GM19455 (cell line): ENCODE results near the gene AAK1.

ENCODE experiments used
- ATAC-seq: cut with Tn5 transposase; IDR thresholded peaks from one replicate; pipeline ENCODE4 v1.9.1; 2021; ENCODE audit not compliant: unreplicated experiment

AAK1 gene

GRCh38 chr2:69499242-69499641 is 144.3 kb downstream of the AAK1 start:
- no peak for ATAC-seq

DNA sequence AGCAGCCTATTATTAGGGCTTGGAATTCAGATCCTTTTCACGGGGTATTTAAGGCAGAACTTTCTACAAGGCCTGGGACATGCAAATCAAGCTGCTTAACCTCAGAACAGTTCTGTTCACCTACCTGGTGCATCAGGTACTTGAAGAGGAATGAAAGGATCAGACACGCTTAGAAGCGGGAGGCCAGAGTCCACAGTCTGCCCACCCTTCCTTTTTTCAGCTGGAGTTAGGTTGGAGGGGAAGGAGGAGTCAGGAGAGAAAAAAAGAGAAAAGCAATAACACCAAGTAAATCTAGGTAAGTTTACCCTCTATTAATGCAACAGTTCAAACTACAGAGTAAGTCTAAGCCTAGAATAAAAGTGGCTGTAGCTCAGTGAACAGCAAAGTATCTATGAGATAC is 147.7 kb downstream of the AAK1 start:
- ATAC-seq: no peak

- no peak for ATAC-seq
Measured at GRCh38 chr2:69495008-69495407, 148.5 kb downstream of the AAK1 start.

- ATAC-seq: no peak
Measured at GRCh38 chr2:69494126-69494525, 149.4 kb downstream of the AAK1 start.

DNA sequence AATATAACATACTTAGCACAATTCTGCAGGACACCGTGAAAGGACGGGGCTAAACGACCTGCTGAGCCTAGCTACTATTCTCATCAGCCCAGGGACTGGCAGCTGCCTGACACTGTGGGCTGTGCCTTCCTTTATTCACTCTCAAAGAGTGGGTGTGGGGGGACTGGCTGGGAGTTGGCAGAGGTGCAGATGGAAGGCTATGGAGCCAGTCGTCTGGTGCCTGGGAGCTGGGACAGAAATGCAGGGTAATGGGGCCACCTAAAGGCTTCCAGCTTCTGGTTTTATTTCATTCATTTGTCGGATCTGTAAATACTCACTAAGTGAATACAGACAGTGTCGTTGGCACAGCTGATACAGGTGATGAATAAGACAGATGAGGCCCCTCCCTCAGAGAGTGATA is 150.3 kb downstream of the AAK1 start:
- ATAC-seq: no peak

DNA sequence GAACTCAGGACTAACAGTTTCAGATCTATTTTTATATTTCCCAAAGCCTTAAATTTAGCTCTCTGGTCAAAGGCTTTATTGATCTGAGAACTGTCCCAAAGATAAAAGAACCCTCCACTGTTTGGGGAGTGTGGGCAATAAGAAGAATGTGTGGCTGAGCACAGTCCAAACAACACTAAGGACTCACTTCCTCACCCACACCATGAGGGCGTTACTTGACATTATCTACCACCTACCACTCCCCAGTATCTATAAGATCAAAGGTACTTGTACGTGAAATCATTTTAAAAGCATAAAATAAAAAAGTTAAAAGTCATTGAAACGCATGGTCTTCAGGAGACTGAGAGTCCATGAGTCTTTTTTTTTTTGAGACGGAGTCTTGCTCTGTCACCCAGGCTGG is 151.7 kb downstream of the AAK1 start:
- no peak for ATAC-seq

DNA sequence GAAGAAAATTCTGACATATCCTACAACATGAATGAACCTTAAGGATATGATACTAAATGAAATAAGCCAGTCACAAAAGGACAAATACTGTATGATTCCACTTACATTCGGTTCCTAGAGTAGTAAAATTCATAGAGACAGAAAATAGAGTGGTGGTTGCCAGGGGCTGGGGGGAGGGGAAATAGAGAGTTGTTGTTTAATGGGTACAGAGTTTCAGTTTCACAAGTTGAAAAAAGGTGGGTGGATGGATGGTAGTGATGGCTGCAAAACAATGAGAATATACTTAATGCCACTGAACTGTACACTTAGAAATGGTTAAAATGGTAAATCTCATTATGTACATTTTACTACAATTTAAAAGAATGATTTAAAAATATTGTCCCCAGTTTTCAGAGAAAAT is 153.1 kb downstream of the AAK1 start:
- ATAC-seq: no peak

- ATAC-seq: no peak
Measured at GRCh38 chr2:69489793-69490192, 153.7 kb downstream of the AAK1 start.

GRCh38 chr2:69483696-69484095 is 159.8 kb downstream of the AAK1 start:
- no peak for ATAC-seq

DNA sequence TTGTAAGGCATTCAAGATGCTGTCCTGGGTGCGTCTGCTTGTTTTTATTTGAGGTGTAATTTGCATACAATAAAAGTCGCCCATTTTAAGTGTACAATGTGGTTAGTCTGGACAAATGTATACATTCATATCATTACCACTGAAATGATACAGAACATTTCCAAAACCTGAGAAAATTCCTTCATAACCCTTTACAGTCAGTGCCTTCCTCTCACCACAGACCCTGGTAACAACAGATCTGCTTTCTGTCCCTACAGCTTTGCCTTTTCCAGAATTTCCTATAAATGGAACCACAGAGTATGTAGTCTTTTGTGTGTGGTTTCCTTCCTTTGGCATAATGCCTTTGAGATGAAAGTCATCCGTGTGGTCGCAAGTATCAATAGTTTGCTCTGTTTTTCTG is 160.5 kb downstream of the AAK1 start:
- ATAC-seq: no peak

DNA sequence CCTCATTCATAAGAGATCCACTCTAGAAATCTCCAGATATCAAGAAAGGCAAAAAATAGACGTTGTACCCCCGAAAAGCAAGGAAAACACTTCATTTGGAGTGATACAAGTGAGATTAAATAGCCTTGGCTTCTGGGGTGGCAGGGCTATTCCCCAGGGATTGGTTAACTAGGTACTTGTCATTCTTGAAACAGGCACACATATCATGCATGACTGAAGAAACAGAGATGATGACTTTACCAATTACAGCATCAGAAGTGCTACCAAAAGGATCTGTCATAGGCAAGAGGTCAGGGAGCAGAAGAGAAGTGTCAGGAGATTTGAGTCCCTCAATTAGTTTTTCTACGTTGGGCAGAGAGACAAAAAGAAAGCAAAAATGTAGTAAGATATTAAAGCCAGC is 161.1 kb downstream of the AAK1 start:
- ATAC-seq: no peak

GRCh38 chr2:69481421-69481820 is 162.1 kb downstream of the AAK1 start:
- no peak for ATAC-seq

DNA sequence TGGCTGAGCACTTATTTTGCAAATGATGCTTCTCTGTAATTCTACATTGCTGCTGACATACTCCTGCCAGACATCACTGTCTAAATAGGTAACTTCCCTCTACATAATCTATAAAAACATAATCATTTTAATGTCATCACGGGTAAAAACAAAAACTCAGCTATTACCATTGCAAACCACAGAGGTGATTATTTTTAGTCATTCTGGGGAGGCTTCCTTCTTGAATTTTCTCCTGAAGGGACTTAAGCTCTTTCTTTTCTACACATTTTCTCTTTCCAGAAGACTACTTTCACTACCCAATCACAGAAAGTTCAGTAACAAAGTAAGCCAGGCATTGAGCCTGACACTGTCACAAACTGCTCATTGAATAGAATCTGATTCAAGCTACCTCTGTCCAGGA is 165.9 kb downstream of the AAK1 start:
- no peak for ATAC-seq

- ATAC-seq: no peak
Measured at GRCh38 chr2:69474688-69475087, 168.9 kb downstream of the AAK1 start.

GRCh38 chr2:69471793-69472192 is 171.7 kb downstream of the AAK1 start:
- no peak for ATAC-seq

DNA sequence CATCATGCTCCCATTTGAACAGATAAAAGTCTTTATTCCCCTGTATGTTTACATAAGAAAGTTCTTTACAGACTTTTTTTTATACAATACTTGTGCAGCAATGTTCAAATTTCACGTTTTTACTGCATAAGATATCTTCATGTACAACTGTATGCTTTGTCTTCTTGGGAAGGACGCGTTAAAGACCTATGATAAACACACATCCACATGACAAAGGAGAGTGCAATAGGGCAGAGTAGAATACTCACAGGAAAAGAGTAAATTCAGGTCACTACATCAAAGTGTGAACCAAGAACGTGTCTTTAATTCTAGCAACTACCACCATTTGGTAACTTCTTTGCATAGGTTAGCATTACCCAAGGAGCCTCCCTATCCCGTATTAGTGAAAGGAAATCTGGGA is 172.6 kb downstream of the AAK1 start:
- ATAC-seq: no peak

DNA sequence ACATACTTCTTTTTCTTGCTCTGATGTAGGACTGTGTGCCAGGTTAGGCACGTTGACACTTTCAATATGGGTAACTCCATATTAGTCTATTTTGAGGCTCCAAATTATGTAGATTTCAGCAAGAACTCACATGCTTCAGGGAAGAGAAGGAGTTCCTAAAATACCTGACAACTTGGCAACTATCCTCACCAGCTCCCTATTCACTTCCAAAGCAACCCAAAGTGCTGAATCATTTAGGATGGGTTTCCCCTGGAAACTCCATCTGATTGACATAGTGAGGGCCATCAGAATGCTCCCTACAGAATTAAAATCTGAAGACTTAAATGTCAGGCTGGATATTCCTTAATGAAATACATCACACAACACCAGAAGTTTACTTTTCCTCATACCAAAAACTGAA is 173.8 kb downstream of the AAK1 start:
- ATAC-seq: no peak

DNA sequence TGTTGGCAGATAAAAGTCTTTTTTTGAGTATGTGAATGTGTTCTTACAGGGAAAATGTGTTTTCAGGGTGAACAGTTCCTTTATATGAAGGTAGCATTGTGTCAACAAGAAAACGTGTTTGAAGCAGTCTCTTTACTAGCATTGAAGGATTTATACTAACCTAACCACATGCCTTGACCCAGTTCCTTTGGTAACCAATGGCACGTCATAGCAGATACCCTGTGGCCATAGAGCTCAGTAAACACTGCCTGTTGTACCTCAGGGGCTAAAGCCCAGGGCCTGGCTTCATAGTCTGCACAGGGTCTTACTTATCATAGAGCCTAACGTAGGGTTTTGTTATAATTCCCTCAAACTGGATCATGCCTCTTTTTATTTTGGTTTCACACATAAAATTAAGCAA is 174.2 kb downstream of the AAK1 start:
- no peak for ATAC-seq

DNA sequence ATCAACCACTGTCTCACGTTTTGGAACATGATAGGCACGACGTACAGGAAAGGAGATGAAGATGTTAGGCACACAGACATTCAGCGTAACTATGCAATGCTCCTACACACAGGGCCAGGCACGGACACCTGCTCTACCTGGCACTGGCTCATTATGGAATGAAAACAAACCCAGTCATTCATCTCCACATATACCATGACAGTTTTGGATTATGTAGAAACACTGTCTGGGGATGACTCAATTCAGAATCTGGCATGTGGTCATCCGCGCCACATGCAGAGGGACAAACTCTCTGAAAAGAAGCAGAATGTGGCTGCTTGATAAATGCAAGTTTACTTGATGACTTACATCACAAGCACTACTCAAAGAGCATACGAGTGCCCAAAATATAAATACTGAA is 176.8 kb downstream of the AAK1 start:
- ATAC-seq: no peak

GRCh38 chr2:69465513-69466456 is 177.8 kb downstream of the AAK1 start:
- no peak for ATAC-seq

- ATAC-seq: no peak
Measured at GRCh38 chr2:69464575-69464974, 179.0 kb downstream of the AAK1 start.

GRCh38 chr2:69462780-69463179 is 180.8 kb downstream of the AAK1 start:
- no peak for ATAC-seq

- ATAC-seq: no peak
Measured at GRCh38 chr2:69461404-69461803, 182.1 kb downstream of the AAK1 start.
